Urinary bladder (tissue), 4 donors: ENCODE measurements around the gene LCAT. TPM values are rescaled to one million over a fixed set of nuclear protein-coding genes. Genes with fewer than 3 reads are reported as not detected.

Source experiments
- DNase-seq: peaks from one replicate; pipeline ENCODE4 v3.0.0-alpha.2; 2015; ENCODE audit errors: extremely low spot score
- H3K27ac ChIP-seq: one replicate; pipeline ENCODE4 v1.5.1; 2013; ENCODE audit warnings: low read depth, mild to moderate bottlenecking, moderate library complexity
- H3K36me3 ChIP-seq: one replicate; pipeline ENCODE4 v1.6.1; 2013; ENCODE audit warnings: mild to moderate bottlenecking, moderate library complexity; ENCODE audit not compliant: insufficient read depth
- H3K4me1 ChIP-seq: one replicate; pipeline ENCODE4 v1.6.1; 2013; ENCODE audit warnings: mild to moderate bottlenecking, moderate library complexity; ENCODE audit not compliant: insufficient read depth
- H3K4me3 ChIP-seq: one replicate; pipeline ENCODE4 v1.5.1; 2013; ENCODE audit warnings: low read depth, low read length
- WGBS: extraction: QIAGEN DNeasy Blood & Tissue Kit; methylation state at CpG from one replicate; pipeline ENCODE4 v1.1.7; 2013; 5-methylcytosine and 5-hydroxymethylcytosine counted together
- polyA plus RNA-seq: library from polyadenylated mRNA; stranded (reverse); fragments of 200-250 nt; gene quantifications from one replicate; pipeline ENCODE4 v1.2.3, GENCODE V29; 2013
- total RNA-seq: library from RNA; depleted of rRNA; stranded (reverse); fragments of >200 nt; gene quantifications from one replicate; pipeline ENCODE4 v1.2.3, GENCODE V29; 2014
- donor health status: healthy with polysubstance abuse.
- donor health status: healthy.

Gene LCAT
- total and polyA plus RNA-seq, 2 donors, result 10.2 to 18.5 TPM

- H3K27ac ChIP-seq, result no peak overlapping the region
- 93% methylated on average over 36 of the region's 36 CpGs for WGBS
- no peak overlapping the region for H3K4me3 ChIP-seq
- H3K36me3 ChIP-seq, result no peaks in the 10 kb centered on the region
- H3K4me1 ChIP-seq, result no peaks in the 10 kb centered on the region
- DNase-seq, result no peak
These were observed 34.7 kb downstream of the LCAT start for GRCh38 chr16:67909056-67909742.

GRCh38 chr16:67907397-67908180 lies 36.3 kb downstream of the LCAT start:
- WGBS, result 89% methylated on average over 11 of the region's 11 CpGs
- no peaks in the 10 kb centered on the region for H3K36me3 ChIP-seq
- H3K4me3 ChIP-seq, result no peak overlapping the region
- H3K27ac ChIP-seq, result no peak overlapping the region
- DNase-seq, result no peak
- H3K4me1 ChIP-seq, result no peaks in the 10 kb centered on the region

GRCh38 chr16:67902831-67903230 lies 41.1 kb downstream of the LCAT start:
- Histone ChIP-seq H3K4me1 (no peaks in the 10 kb centered on the region), H3K4me3 (no peak overlapping the region), H3K36me3 (no peaks in the 10 kb centered on the region), H3K27ac (no peak overlapping the region)
- no peak for DNase-seq
- 71% methylated on average over 4 of the region's 4 CpGs for WGBS

GRCh38 chr16:67901734-67902133 lies 42.2 kb downstream of the LCAT start:
- Histone ChIP-seq H3K27ac (no peak overlapping the region), H3K4me1 (no peaks in the 10 kb centered on the region), H3K4me3 (no peak overlapping the region), H3K36me3 (no peaks in the 10 kb centered on the region)
- no peak for DNase-seq
- whole genome bisulfite sequencing, result 93% methylated on average over 5 of the region's 5 CpGs

- WGBS, result 63% methylated on average over 3 of the region's 3 CpGs
- no peaks in the 10 kb centered on the region for H3K36me3 ChIP-seq
- H3K4me3 ChIP-seq, result no peak overlapping the region
- DNase-seq, result no peak
- H3K27ac ChIP-seq, result no peak overlapping the region
- no peaks in the 10 kb centered on the region for H3K4me1 ChIP-seq
These were observed 46.7 kb downstream of the LCAT start for GRCh38 chr16:67897231-67897630.

GRCh38 chr16:67893743-67894399 lies 50.0 kb downstream of the LCAT start:
- Histone ChIP-seq H3K27ac (peak overlapping the region; percentile 99), H3K36me3 (no peaks in the 10 kb centered on the region), H3K4me1 (no peaks in the 10 kb centered on the region), H3K4me3 (peak overlapping the region; percentile 87)
- WGBS, result 18% methylated on average over 14 of the region's 14 CpGs
- DNase-seq, result no peak

- H3K4me1 ChIP-seq, result no peaks in the 10 kb centered on the region
- WGBS, result under 1% methylated on average over 90 of the region's 90 CpGs
- H3K4me3 ChIP-seq, result peak within 1 kb of the TSS; percentile 87
These were observed 50.8 kb downstream of the LCAT start, which contains the start of gene PSKH1 for GRCh38 chr16:67892899-67893742. Gene PSKH1 (plus strand): TSS chr16:67893254. CDS start chr16:67908750, 15,496 bp downstream.

GRCh38 chr16:67892375-67892774 lies 51.5 kb downstream of the LCAT start:
- no peaks in the 10 kb centered on the region for H3K4me1 ChIP-seq
- no peak for DNase-seq
- no peak overlapping the region for H3K27ac ChIP-seq
- no peaks in the 10 kb centered on the region for H3K36me3 ChIP-seq
- H3K4me3 ChIP-seq, result peak overlapping the region; percentile 26
- WGBS, result 52% methylated on average over 5 of the region's 5 CpGs

More at GRCh38 chr16:67892899-67893742, 50.8 kb downstream of the LCAT start, which contains the start of gene PSKH1:
- Histone ChIP-seq H3K27ac (peak within 1 kb of the TSS; percentile 99), H3K36me3 (no peaks in the 10 kb centered on the region)
- DNase-seq, result peak; percentile 91

Other genes with a start within 250 kb of the LCAT start
- 16.1 TPM for gene GFOD2, start 224.8 kb downstream of the LCAT start, total RNA-seq
- 19.4 TPM for gene GFOD2, start 224.8 kb downstream of the LCAT start, polyA plus RNA-seq
- 6.0 TPM for gene RANBP10, start 137.6 kb downstream of the LCAT start, total RNA-seq
- 14.1 TPM for gene RANBP10, start 137.6 kb downstream of the LCAT start, polyA plus RNA-seq
- gene TSNAXIP1, start 137.2 kb downstream of the LCAT start, total RNA-seq, result 1.2 TPM
- gene TSNAXIP1, start 137.2 kb downstream of the LCAT start, polyA plus RNA-seq, result 2.0 TPM
- gene THAP11, start 101.8 kb downstream of the LCAT start, total RNA-seq, result 27.2 TPM
- gene THAP11, start 101.8 kb downstream of the LCAT start, polyA plus RNA-seq, result 42.2 TPM
- 70.6 TPM for gene NUTF2, start 97.2 kb downstream of the LCAT start, total RNA-seq
- gene NUTF2, start 97.2 kb downstream of the LCAT start, polyA plus RNA-seq, result 117 TPM
- 16.5 TPM for gene CENPT, start 96.4 kb downstream of the LCAT start, total RNA-seq
- gene CENPT, start 96.4 kb downstream of the LCAT start, polyA plus RNA-seq, result 49.4 TPM
- 31.8 TPM for gene EDC4, start 71.1 kb downstream of the LCAT start, total RNA-seq
- 43.2 TPM for gene EDC4, start 71.1 kb downstream of the LCAT start, polyA plus RNA-seq
- gene NRN1L, start 59.2 kb downstream of the LCAT start, total RNA-seq, result not detected
- gene NRN1L, start 59.2 kb downstream of the LCAT start, polyA plus RNA-seq, result 1.9 TPM
- gene PSKH1, start 50.9 kb downstream of the LCAT start, total RNA-seq, result 9.9 TPM
- 39.0 TPM for gene PSKH1, start 50.9 kb downstream of the LCAT start, polyA plus RNA-seq
- gene CTRL, start 12.3 kb downstream of the LCAT start, total RNA-seq, result not detected
- 0.91 TPM for gene CTRL, start 12.3 kb downstream of the LCAT start, polyA plus RNA-seq
- 26.1 TPM for gene PSMB10, start 7.3 kb downstream of the LCAT start, total RNA-seq
- 74.1 TPM for gene PSMB10, start 7.3 kb downstream of the LCAT start, polyA plus RNA-seq
- gene SLC12A4, start 24.5 kb upstream of the LCAT start, total RNA-seq, result 50.7 TPM
- gene SLC12A4, start 24.5 kb upstream of the LCAT start, polyA plus RNA-seq, result 42.4 TPM
- gene DPEP3, start 36.4 kb upstream of the LCAT start, total RNA-seq, result not detected
- gene DPEP3, start 36.4 kb upstream of the LCAT start, polyA plus RNA-seq, result 0.09 TPM
- 2.3 TPM for gene DPEP2, start 55.4 kb upstream of the LCAT start, total RNA-seq
- gene DPEP2, start 55.4 kb upstream of the LCAT start, polyA plus RNA-seq, result 2.5 TPM
- gene DPEP2NB, start 71.8 kb upstream of the LCAT start, total RNA-seq, result not detected
- gene DPEP2NB, start 71.8 kb upstream of the LCAT start, polyA plus RNA-seq, result not detected
- gene DDX28, start 79.1 kb upstream of the LCAT start, total RNA-seq, result 6.4 TPM
- gene DDX28, start 79.1 kb upstream of the LCAT start, polyA plus RNA-seq, result 11.5 TPM
- gene DUS2, start 79.2 kb upstream of the LCAT start, total RNA-seq, result 14.7 TPM
- gene DUS2, start 79.2 kb upstream of the LCAT start, polyA plus RNA-seq, result 8.5 TPM
- gene NFATC3, start 141.2 kb upstream of the LCAT start, total RNA-seq, result 27.1 TPM
- gene NFATC3, start 141.2 kb upstream of the LCAT start, polyA plus RNA-seq, result 20.2 TPM